Epithelial cell of esophagus (primary cell): ENCODE data around the gene C16orf92.

Experiments
- DNase-seq: peaks from one replicate; pipeline ENCODE4 v3.0.0; 2010; ENCODE audit warnings: low read depth
- H3K4me3 ChIP-seq: 2 replicates; pipeline ENCODE4 v1.5.1; 2011; ENCODE audit warnings: mild to moderate bottlenecking, low read length, control low read depth
- CTCF ChIP-seq: IDR thresholded peaks from 2 replicates; pipeline ENCODE4 v1.5.1; 2011; ENCODE audit warnings: low read depth, mild to moderate bottlenecking, low read length, control low read depth, inconsistent platforms; ENCODE audit not compliant: insufficient read depth; ENCODE audit errors: missing control alignments

The C16orf92 gene

GRCh38 chr16:30064729-30065101 lies 41.7 kb downstream of the C16orf92 start:
- no peak for TF ChIP-seq CTCF
- H3K4me3 ChIP-seq: peak overlapping the region; percentile 96
- no peak for DNase-seq

GRCh38 chr16:30065102-30065942 lies 42.3 kb downstream of the C16orf92 start, which contains the start of gene ALDOA:
Gene ALDOA, plus strand, starts transcription at chr16:30065760. Its CDS starts 1,138 bp downstream, at chr16:30066898.
- DNase-seq: peak; percentile 100
- peak within 1 kb of the TSS; percentile 96 for H3K4me3 ChIP-seq
- no peak for TF ChIP-seq CTCF

GRCh38 chr16:30065943-30066760 lies 43.2 kb downstream of the C16orf92 start:
- peak overlapping the region; percentile 96 for H3K4me3 ChIP-seq
- DNase-seq: peak; percentile 66
- TF ChIP-seq CTCF: no peak

GRCh38 chr16:30066761-30067583 lies 44.0 kb downstream of the C16orf92 start:
- DNase-seq: no peak
- peak overlapping the region; percentile 96 for H3K4me3 ChIP-seq
- TF ChIP-seq CTCF: no peak

GRCh38 chr16:30067584-30067916 lies 44.6 kb downstream of the C16orf92 start:
- no peak for TF ChIP-seq CTCF
- H3K4me3 ChIP-seq: peak overlapping the region; percentile 96
- DNase-seq: no peak

- no peak for TF ChIP-seq CTCF
- no peak overlapping the region for H3K4me3 ChIP-seq
- DNase-seq: no peak
Measured at GRCh38 chr16:30068333-30068732, 45.3 kb downstream of the C16orf92 start.
